Tibial artery (tissue), 4 donors: ENCODE measurements around the gene PRDM16.
A peak's percentile ranks its signal among the peaks of the same experiment; 100 is the strongest.

ENCODE experiments used
- DNase-seq, 2 donors: peaks; one replicate each; pipeline ENCODE4 v3.0.0-alpha.2; 2019
- H3K27ac ChIP-seq, 2 donors: fragments of 200-600 bp; sonication (generic) in 1 of 2; 1 replicate in 1 of 2; 2 replicates in 1 of 2; pipeline ENCODE4 v1.5.1; 2018 to 2019; ENCODE audit warnings: mild to moderate bottlenecking in 1 of 2
- H3K27me3 ChIP-seq, 2 donors: fragments of 200-600 bp; sonication (generic) in 1 of 2; one replicate each; pipeline versions ENCODE4 v1.5.1 to v1.6.0; 2016 to 2019
- H3K36me3 ChIP-seq, 3 donors: fragments of 200-600 bp; sonication (generic) in 2 of 3; one replicate each; pipeline ENCODE4 v1.5.1; 2016 to 2019; ENCODE audit warnings: mild to moderate bottlenecking in 2 of 3
- H3K4me1 ChIP-seq, 4 donors: fragments of 200-600 bp; sonication (generic) in 2 of 4; 1 replicate in 3 of 4; 2 replicates in 1 of 4; pipeline ENCODE4 v1.5.1; 2016 to 2019
- H3K4me3 ChIP-seq, 2 donors: fragments of 200-600 bp; sonication (generic) in 1 of 2; 1 replicate in 1 of 2; 2 replicates in 1 of 2; pipeline ENCODE4 v1.5.1; 2018 to 2019; ENCODE audit warnings: mild to moderate bottlenecking in 2 of 2
- H3K9me3 ChIP-seq, 3 donors: fragments of 200-600 bp; sonication (generic) in 1 of 3; one replicate each; pipeline ENCODE4 v1.5.1; 2016 to 2019
- intact Hi-C: fragments of 100-400 bp; cut with DNase I; formaldehyde crosslinking; loops from one replicate; pipeline ENCODE4 v1.15.0; 2023; ENCODE audit warnings: low total_unique reads
- TF ChIP-seq, protein P1 (sequence below), 2 experiments: fragments of 200-600 bp in 1 of 2; fragments of 450-650 bp in 1 of 2; IDR thresholded peaks; one replicate each; pipeline ENCODE4 v1.5.1; 2017 to 2019; ENCODE audit warnings: antibody characterized with exemption in 2 of 2, mild to moderate bottlenecking in 1 of 2, moderate library complexity in 1 of 2

PRDM16 gene

DNA sequence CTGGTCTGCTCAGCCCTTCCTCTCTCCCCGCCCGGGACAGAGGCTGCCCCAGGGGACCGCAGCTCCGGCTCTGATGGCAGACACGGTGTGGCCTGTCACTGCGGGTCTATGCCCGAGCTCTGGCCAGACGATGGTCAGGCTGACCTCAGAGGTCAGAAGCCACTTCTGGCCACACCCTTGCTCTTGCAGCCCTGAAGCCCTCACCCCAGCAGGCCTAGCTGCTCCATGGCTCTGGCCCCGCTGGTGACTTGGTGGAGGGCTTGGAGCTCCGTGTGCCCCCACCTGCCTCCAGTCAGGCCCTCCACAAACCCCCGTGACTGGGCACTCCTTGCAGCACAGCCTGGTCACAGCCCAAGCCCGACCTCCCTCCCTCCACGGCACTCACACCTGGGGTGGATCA, 47.6 kb downstream of the PRDM16 start:
- TF ChIP-seq, protein P1, sequence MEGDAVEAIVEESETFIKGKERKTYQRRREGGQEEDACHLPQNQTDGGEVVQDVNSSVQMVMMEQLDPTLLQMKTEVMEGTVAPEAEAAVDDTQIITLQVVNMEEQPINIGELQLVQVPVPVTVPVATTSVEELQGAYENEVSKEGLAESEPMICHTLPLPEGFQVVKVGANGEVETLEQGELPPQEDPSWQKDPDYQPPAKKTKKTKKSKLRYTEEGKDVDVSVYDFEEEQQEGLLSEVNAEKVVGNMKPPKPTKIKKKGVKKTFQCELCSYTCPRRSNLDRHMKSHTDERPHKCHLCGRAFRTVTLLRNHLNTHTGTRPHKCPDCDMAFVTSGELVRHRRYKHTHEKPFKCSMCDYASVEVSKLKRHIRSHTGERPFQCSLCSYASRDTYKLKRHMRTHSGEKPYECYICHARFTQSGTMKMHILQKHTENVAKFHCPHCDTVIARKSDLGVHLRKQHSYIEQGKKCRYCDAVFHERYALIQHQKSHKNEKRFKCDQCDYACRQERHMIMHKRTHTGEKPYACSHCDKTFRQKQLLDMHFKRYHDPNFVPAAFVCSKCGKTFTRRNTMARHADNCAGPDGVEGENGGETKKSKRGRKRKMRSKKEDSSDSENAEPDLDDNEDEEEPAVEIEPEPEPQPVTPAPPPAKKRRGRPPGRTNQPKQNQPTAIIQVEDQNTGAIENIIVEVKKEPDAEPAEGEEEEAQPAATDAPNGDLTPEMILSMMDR (IDR thresholded peaks at IDR 0.05) = no peak
- Histone ChIP-seq H3K36me3 (no peaks in the 10 kb centered on the region), H3K9me3 (no peaks in the 10 kb centered on the region), H3K27me3 (no peaks in the 10 kb centered on the region), H3K27ac (peak overlapping the region; percentile 69 to 81), H3K4me1 (peaks cover 0 to 100% (median 96%) of the 10 kb centered on the region in 4 donors), H3K4me3 (peak overlapping the region in 1 of 2 donors; percentile 1)
- no peak for DNase-seq
- intact Hi-C loops = no loop called here

DNA sequence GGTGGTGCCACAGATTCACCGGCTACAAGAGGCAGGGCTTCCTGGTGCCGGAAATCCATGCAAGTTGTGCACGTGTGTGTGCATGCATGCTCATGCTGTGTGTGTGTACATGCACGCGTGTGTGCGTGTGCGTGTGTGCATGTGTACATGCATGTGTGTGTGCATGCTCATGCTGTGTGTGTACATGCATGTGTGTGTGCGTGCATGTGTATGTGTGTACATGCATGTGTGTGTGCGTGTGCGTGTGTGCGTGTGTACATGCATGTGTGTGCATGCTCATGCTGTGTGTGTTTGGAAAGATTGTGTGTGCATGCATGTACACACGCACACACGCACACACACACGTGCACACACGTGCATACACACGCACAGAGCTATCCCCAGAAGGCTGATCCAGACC, 48.9 kb downstream of the PRDM16 start:
- intact Hi-C loops = no loop called here
- Histone ChIP-seq H3K27ac (peak overlapping the region in 1 of 2 donors; percentile 81), H3K27me3 (no peaks in the 10 kb centered on the region), H3K4me1 (peaks cover 0 to 100% (median 91%) of the 10 kb centered on the region in 4 donors), H3K9me3 (no peaks in the 10 kb centered on the region), H3K36me3 (no peaks in the 10 kb centered on the region), H3K4me3 (no peak overlapping the region)
- DNase-seq = no peak
- TF ChIP-seq, protein P1 (IDR thresholded peaks at IDR 0.05) = no peak

DNA sequence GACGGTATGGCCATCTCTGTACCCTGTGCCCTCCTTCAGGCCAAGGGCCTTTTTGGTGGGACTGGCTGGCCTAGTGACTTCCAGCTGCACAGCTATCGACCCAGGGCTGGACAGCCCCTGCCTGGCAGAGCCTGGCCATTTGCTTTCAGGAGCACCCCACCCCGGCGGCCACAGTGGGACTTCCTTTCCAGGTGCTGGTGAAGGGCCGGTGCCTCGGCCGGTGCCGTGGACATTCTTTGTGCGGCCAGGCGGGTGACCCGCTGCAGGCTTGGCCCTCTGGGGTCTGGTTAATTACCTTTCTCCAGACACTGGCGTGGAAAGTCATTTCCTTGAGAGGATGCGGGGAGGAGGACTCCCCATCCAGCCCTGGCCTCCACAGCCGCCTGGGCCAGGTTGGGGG, 50.1 kb downstream of the PRDM16 start:
- TF ChIP-seq, protein P1 (IDR thresholded peaks at IDR 0.05) = no peak
- Histone ChIP-seq H3K9me3 (no peaks in the 10 kb centered on the region), H3K4me3 (no peak overlapping the region), H3K27me3 (no peaks in the 10 kb centered on the region), H3K27ac (peak overlapping the region; percentile 90), H3K36me3 (no peaks in the 10 kb centered on the region), H3K4me1 (peaks cover 0 to 100% (median 92%) of the 10 kb centered on the region in 4 donors)
- DNase-seq = no peak
- intact Hi-C loops = no loop called here

DNA sequence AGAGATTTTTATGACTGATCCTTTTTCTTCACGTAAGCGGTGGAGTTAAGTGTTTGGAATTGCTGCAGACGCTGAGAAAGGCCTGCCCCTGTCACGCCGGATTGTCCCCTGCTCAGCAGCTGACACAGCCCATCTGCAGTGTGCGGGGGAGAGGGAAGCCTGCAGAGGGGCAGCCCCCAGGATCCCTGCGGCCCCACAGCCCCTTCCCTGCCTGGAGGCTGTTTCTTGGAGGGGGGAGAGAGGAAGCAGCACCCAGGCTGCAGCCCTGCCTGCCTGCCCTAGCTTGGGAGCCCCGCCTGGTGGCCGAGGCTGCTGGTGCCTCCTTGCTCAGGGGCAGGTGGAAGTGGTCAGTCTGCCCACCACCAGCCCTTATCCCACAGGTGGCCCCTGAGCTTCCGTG, 50.7 kb downstream of the PRDM16 start:
- no peak for DNase-seq
- H3K4me1 ChIP-seq = peaks cover 0 to 100% (median 92%) of the 10 kb centered on the region in 4 donors
- H3K9me3 ChIP-seq = no peaks in the 10 kb centered on the region
- H3K27ac ChIP-seq = peak overlapping the region; percentile 90
- no peak overlapping the region for H3K4me3 ChIP-seq
- intact Hi-C loops = loop anchor here (5.0 kb wide), 1 partner anchor 47 kb away; no protein-coding TSS in a partner anchor
- no peaks in the 10 kb centered on the region for H3K27me3 ChIP-seq
- H3K36me3 ChIP-seq = no peaks in the 10 kb centered on the region
- TF ChIP-seq, protein P1 (IDR thresholded peaks at IDR 0.05) = no peak

DNA sequence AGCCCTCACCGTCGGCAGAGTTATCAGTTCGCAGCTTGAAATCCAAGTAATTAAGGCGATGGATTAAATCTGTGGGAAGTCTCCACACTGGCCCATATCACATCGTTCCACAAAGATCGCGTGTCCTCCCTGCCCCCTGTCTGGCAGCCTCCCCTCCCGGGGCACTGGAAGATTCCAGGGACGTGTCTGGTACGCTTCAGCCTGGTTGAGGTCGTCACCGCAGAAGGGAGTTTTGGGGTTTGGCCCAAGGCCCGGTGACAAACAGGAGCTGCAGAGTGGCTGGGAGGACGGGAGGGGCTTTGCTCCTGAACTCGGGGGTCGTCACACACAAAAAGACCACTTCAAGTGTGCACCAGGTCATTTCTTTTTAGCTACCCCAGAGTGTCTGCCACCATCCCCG, 51.1 kb downstream of the PRDM16 start:
- Histone ChIP-seq H3K4me3 (no peak overlapping the region), H3K4me1 (peaks cover 0 to 100% (median 92%) of the 10 kb centered on the region in 4 donors), H3K27me3 (no peaks in the 10 kb centered on the region), H3K27ac (peak overlapping the region; percentile 90), H3K9me3 (no peaks in the 10 kb centered on the region), H3K36me3 (no peaks in the 10 kb centered on the region)
- TF ChIP-seq, protein P1 (IDR thresholded peaks at IDR 0.05) = no peak
- intact Hi-C loops = loop anchor here (5.0 kb wide), 1 partner anchor 48 kb away; no protein-coding TSS in a partner anchor
- DNase-seq = no peak

DNA sequence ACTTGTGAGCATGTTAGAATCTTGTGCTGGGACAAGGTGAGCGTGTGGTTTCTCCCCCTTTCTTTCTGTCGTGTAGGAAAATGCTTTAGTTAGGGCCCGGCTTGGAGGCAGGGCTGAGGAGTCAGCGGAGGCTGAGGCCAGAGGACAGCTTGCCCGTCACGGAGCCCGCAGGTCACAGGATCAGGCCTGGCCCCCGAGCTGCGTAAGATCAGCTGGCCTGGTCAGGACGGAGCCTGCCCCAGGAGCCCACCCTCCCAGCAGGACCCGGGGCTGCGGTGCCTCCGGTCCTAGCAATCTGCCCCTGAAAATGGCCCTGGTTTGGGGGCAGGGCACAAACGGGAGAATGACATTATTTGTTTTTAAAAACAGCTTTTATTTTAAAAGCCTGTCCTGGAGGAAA, 52.0 kb downstream of the PRDM16 start:
- DNase-seq = no peak
- Histone ChIP-seq H3K4me3 (no peak overlapping the region), H3K36me3 (no peaks in the 10 kb centered on the region), H3K27me3 (no peaks in the 10 kb centered on the region), H3K4me1 (peaks cover 0 to 100% (median 92%) of the 10 kb centered on the region in 4 donors), H3K27ac (peak overlapping the region; percentile 90), H3K9me3 (no peaks in the 10 kb centered on the region)
- TF ChIP-seq, protein P1 (IDR thresholded peaks at IDR 0.05) = no peak
- intact Hi-C loops = loop anchor here (5.0 kb wide), 1 partner anchor 49 kb away; no protein-coding TSS in a partner anchor
